ENCODE results near the gene TMEM161A. TPM values are rescaled to one million over a fixed set of nuclear protein-coding genes. Genes with fewer than 3 reads are reported as not detected.
"Not testable (repeated sequence)": the region's sequence is repeated elsewhere in the genome, so short reads cannot be mapped to it uniquely, and the experiment has no call there.

Gene TMEM161A
- total RNA-seq: 12.2 TPM
- long read RNA-seq, transcript TMEM161A-201 (12 exons, 1,820 nt): major isoform, 7 of 10 reads
- long read RNA-seq, partial matches to known transcripts: 2 of 10 reads
- long read RNA-seq, other reads (novel, unspliced or antisense): 0 of 10 reads

GRCh38 chr19:19138109-19138981 is at the start of gene TMEM161A:
TMEM161A (minus strand) TSS chr19:19138478; CDS start chr19:19138428, 50 bp downstream.
- intact Hi-C loops (cut with DNase I): loop anchor here (5.0 kb wide), 1 partner anchor 76 kb away; the partner anchor contains the start of gene SLC25A42
- DNase-seq (ENCODE audit: low spot score): peak; percentile 98

- DNase-seq (ENCODE audit: low spot score): no peak
- intact Hi-C loops (cut with DNase I): no loop called here
Measured at GRCh38 chr19:19186742-19187141, 48.5 kb upstream of the TMEM161A start.

GRCh38 chr19:19185853-19186740 is 47.8 kb upstream of the TMEM161A start:
- DNase-seq (ENCODE audit: low spot score): no peak
- intact Hi-C loops (cut with DNase I): no loop called here

- intact Hi-C loops (cut with DNase I): no loop called here
- DNase-seq (ENCODE audit: low spot score): no peak
Measured at GRCh38 chr19:19181488-19181998, 43.3 kb upstream of the TMEM161A start.

- no peak for DNase-seq (ENCODE audit: low spot score)
- intact Hi-C loops (cut with DNase I): no loop called here
Measured at GRCh38 chr19:19179548-19180441, 41.5 kb upstream of the TMEM161A start.

GRCh38 chr19:19176950-19177349 is 38.7 kb upstream of the TMEM161A start:
- intact Hi-C loops (cut with DNase I): no loop called here
- no peak for DNase-seq (ENCODE audit: low spot score)

- DNase-seq (ENCODE audit: low spot score); intact Hi-C loops (cut with DNase I): not testable (repeated sequence)
Measured at GRCh38 chr19:19173243-19173642, 35.0 kb upstream of the TMEM161A start.

GRCh38 chr19:19171821-19172532 is 33.7 kb upstream of the TMEM161A start:
- intact Hi-C loops (cut with DNase I): no loop called here
- no peak for DNase-seq (ENCODE audit: low spot score)

- intact Hi-C loops (cut with DNase I): no loop called here
- no peak for DNase-seq (ENCODE audit: low spot score)
Measured at GRCh38 chr19:19170873-19171672, 32.8 kb upstream of the TMEM161A start.

- peak; percentile 91 for DNase-seq (ENCODE audit: low spot score)
- intact Hi-C loops (cut with DNase I): no loop called here
Measured at GRCh38 chr19:19170053-19170872, 32.0 kb upstream of the TMEM161A start, which contains the start of gene MEF2B. MEF2B (minus strand) TSS chr19:19170263; CDS start chr19:19150735, 19,528 bp downstream.

GRCh38 chr19:19169236-19170052 is 31.2 kb upstream of the TMEM161A start:
- intact Hi-C loops (cut with DNase I): no loop called here
- DNase-seq (ENCODE audit: low spot score): no peak

GRCh38 chr19:19167612-19168011 is 29.3 kb upstream of the TMEM161A start:
- DNase-seq (ENCODE audit: low spot score): no peak
- intact Hi-C loops (cut with DNase I): no loop called here

- no peak for DNase-seq (ENCODE audit: low spot score)
- intact Hi-C loops (cut with DNase I): no loop called here
Measured at GRCh38 chr19:19165396-19165795, 27.1 kb upstream of the TMEM161A start.

GRCh38 chr19:19162495-19162894 is 24.2 kb upstream of the TMEM161A start:
- intact Hi-C loops (cut with DNase I): no loop called here
- DNase-seq (ENCODE audit: low spot score): no peak

- DNase-seq (ENCODE audit: low spot score): no peak
- intact Hi-C loops (cut with DNase I): no loop called here
Measured at GRCh38 chr19:19160461-19161035, 22.3 kb upstream of the TMEM161A start.
